Islet precursor cell (in vitro differentiated cells): Measurements from ENCODE around the gene LPP.
A peak's percentile ranks its signal among the peaks of the same experiment; 100 is the strongest.

Experiments used
- DNase-seq: peaks from one replicate; pipeline ENCODE4 v3.0.0-alpha.2; 2018

Gene LPP

DNA sequence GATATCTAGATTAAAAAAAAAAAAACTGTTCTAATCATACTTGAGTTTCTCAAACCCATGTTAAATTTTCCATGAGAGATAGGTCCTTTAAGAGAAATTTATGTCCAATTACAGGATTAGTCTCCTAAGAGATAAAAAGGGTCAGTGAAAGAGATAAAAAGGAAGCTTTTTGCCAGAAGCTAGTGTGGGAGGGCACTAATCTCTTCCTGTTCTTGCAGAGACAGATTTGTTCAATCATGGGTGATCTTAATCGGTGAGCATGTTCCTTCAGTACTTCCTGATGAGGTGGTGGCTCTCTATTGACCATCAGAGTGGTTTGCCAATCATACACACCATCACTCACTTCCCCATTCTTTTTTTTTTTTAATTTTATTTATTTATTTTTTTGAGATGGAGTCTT is 16.9 kb upstream of the LPP start:
- DNase-seq = no peak

GRCh38 chr3:188139466-188139865 is 14.5 kb upstream of the LPP start:
- no peak for DNase-seq

GRCh38 chr3:188146219-188146618 is 7.7 kb upstream of the LPP start:
- no peak for DNase-seq

- DNase-seq = no peak
Measured at GRCh38 chr3:188147782-188148181, 6.2 kb upstream of the LPP start.

DNA sequence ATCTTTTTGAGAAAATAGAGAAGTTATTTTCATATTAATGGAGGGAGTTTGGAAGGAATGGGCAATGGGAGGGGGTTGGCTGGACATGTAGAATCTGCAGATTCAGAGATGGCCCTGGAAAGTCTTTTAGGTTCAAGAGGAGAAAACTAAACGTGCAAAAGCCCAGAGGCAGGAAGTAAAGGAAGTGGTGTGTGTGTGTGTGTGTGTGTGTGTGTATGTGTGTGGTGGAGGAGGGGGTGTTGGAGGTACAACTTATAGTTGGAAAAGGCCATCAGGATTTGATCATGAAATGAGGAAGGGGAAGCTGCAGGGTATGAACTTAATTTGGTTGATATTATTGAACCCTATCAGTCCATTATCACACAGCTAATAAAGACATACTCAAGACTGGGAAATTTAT is 5.6 kb upstream of the LPP start:
- no peak for DNase-seq

DNA sequence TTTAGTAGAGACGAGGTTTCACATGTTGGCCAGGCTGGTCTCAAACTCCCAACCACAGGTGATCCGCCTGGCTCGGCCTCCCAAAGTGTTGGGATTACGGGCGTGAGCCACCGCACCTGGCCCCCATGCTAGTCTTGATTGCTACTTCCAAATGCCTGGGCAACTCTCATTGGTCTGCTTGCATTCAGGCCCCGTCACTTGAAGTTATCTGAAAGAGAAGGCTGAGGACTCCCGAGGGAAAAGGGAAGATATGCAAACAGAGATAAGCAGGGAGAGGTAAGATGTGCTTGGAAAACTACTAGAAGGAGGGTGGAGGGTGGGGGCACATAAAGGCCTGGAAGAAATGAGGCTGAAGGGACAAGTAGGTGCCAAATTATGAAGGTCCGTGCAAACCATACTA is 4.4 kb upstream of the LPP start:
- DNase-seq = no peak

DNA sequence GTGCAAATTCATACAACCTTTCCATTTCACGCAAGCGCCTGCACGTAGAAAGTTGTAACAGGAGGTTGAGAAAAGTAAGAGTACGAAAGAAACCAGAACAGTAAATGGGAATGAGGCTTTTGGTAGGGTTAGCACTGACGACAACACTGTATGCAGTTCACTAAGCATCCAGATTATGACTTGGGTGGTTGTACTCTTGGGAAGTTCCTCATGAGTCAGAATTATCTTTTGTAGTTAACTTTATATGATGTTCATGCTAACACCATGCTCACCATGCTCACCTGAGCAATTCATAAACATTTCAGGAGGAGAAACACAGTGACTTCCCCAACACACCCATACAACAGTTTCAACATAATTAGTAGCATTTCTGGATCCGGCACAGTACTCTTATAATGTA is 3.0 kb upstream of the LPP start:
- DNase-seq = no peak

GRCh38 chr3:188151438-188151837 is 2.5 kb upstream of the LPP start:
- DNase-seq = no peak

DNA sequence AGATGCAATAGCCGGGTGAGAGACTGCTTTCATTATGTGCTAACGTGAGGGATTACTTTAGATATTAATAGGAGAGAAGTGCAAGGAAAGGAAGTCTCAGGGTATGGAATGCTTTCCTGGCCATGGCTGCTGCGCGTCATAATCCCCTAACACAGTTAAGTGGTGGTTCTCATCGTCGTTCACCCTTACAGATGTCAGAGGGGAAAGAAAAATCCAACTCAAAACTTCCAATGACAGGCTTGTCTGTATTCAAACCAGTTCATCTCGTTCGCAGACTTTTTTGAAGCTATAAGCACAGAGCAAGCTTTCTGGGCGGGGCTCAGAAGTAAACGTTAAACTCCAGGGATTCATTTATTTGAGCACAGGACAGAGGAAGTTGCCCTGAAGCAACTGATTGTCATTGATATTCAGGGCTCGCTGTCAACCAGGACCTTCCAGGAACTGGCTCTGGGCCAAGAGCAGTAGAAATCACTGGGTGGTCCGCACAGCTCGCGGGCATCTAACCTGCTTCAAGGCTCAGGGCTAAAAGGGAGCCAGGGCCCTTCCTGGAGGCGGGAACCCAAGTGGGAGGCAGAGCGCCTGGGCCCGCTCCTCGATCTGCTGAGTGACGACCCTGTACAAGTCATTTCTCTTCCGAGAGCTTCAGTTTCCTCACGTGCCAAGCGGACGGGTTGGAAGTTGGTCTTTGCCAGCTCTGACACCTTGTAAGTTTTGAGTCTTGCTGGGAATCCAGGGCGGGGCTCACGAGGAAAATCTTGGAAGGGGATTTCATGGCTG is 1.1 kb upstream of the LPP start:
- DNase-seq = peak; percentile 75

- DNase-seq = peak; percentile 98
Measured at GRCh38 chr3:188153437-188154013, 432 bp upstream of the LPP start.

GRCh38 chr3:188154809-188155574 is 1.0 kb downstream of the LPP start:
- DNase-seq = no peak

GRCh38 chr3:188156056-188156455 is 2.1 kb downstream of the LPP start:
- no peak for DNase-seq

DNA sequence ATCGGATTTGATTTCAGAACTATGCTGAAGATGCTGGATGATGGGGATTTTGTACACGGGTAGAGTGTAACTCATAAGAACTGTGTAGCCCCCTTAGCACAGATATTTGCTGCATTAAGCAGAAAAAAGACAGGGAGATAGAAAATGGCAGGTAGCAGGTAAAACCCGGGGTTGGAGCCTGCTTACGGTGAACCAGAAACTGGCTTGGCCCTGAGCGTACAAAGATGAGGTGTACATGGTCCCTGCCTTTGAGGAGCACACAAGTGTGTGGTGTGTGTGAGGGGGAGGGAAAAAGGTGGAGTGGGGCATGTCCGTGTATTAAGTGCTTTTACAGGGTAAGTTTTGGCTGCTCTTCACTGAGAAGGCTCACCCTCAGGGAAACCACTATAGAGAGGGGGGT is 3.5 kb downstream of the LPP start:
- DNase-seq = no peak

DNA sequence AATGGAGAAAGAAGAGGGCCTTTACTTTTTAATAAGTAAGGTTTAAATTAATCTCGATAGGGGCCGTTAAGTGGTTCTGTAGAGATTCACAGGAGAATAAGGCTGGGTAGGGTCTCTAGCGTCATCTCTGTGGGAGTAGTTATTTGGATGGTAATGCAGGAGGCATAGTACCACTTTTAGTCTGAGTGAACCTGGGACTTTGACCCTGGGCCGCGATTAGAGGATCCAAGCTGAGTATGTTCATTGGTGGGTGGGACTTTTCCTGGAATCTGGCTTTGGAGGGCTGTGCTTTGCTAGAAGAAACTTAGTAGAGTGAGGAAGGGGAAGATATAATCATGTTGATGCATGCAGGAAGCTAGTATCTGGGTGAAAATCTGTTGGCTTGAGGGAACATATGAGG is 4.0 kb downstream of the LPP start:
- DNase-seq = no peak

DNA sequence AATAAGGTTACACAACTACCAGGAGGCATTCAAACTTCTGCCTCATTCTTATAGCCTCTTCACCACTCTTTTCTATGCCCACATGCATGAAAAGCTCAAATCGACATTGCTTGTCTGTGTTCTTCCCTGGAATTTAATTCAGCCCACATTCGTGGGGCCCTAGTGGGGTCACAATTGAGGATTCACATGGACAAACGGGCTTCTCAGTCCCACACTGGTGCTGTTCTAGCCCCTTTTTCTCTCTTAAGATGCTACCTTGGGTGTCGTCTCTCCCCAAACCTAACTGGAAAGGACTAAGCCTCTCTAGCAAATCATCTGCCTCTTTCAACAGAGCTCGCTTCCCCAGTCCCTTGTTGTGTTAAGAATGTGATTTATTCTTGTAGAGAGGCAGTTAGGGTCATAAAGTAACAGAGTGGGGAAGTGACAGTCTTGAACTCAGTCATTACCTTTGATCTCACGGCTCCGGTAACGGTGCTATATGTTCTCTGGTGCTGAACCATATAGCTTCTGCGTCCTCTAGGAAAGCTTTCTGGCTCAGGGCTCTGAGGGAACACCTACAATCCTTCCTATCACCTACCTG is 4.9 kb downstream of the LPP start:
- DNase-seq = no peak

- no peak for DNase-seq
Measured at GRCh38 chr3:188160751-188161150, 6.8 kb downstream of the LPP start.

- no peak for DNase-seq
Measured at GRCh38 chr3:188164248-188164687, 10.3 kb downstream of the LPP start.

GRCh38 chr3:188165596-188165995 is 11.6 kb downstream of the LPP start:
- no peak for DNase-seq

DNA sequence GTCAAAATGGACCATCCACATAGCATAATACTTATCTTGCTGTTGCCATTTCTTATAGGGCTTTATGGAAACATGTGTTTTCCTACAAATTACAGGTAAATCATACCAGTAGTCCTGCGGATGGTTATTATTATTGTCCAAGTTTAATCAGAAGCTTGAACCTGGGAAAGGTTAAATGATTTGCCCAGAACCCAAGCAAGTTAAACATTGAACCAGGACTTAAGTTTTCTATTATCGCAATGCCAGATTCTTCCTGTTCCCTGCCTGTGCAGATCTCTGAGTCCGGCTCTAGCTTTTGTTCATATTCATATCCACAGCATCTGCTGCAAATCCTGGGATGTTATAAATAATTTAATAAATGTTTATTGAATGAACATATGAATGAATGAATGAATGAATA is 12.5 kb downstream of the LPP start:
- DNase-seq = no peak

GRCh38 chr3:188168186-188168585 is 14.2 kb downstream of the LPP start:
- DNase-seq = no peak

DNA sequence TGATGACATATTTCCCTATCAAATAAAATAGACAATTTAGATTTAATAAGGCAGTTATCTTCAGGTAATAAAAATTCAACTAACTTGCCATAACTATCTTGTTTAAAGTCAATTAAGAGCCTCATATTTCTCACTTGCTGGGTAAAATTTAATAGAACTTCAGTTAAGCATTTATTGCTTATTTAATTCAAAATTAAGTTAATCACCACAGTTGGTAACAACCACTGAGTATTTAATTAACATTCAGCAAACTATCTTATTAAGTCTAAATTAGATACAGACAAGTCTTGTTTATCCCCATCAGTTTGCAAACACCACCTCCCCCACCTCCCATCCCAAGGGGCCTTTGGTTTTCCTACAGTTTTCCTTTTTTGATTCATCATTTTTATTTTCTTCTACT is 14.7 kb downstream of the LPP start:
- no peak for DNase-seq

DNA sequence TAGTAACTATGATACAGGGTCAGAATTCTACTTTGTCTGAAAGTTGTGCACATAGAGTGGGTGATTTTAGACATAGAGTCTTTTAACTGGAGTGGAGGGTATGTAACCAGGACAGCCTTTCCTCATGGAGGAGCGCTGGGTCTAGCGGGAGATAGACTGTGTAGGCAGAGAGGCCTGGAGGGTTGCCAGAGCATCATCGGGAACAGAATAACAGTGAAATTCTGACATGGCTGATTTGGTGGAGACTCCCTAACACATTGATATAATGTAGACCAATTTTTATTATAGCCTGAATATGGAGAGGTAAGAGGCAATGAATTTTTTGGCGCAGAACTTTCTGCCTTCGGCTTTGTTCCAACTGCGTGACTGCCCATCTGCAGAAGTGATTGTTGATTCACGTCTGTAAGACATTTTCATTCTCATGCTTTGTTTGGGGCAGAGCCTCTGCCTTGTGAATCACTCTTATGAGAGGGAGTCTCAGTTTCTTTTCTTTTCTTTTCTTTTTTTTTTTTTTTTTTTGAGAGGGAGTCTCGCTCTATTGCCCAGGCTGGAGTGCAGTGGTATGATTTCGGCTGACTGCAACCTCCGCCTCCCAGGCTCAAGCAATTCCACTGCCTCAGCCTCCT is 16.0 kb downstream of the LPP start:
- no peak for DNase-seq
